H1 (cell line): ENCODE results near the gene PRRC2C. TPM values are rescaled to one million over a fixed set of nuclear protein-coding genes. Genes with fewer than 3 reads are reported as not detected.
A peak's percentile ranks its signal among the peaks of the same experiment; 100 is the strongest.

ENCODE experiments used
- CTCF ChIA-PET: fragments of 300-600 bp; sonication (Branson Sonifier 250); formaldehyde crosslinking; loops from one replicate; lab custom pipeline; 2021; ENCODE audit not compliant: partially characterized antibody; lab: Charles Lee
- POLR2A ChIA-PET: fragments of 300-600 bp; sonication (Branson Sonifier 250); formaldehyde crosslinking; loops from one replicate; lab custom pipeline; 2021; ENCODE audit warnings: inconsistent platforms; ENCODE audit not compliant: partially characterized antibody; lab: Charles Lee
- DNase-seq, 2 experiments: peaks; one replicate each; pipeline versions ENCODE4 v3.0.0 to v3.0.0-alpha.2; 2010 to 2022; ENCODE audit warnings: low spot score in 2 of 2, low read depth in 1 of 2, mixed read lengths in 1 of 2
- FAIRE-seq: peaks from 2 replicates; lab custom pipeline; 2011; peaks lifted over from hg19 to GRCh38; lab: Jason Lieb, UNC
- H2AFZ ChIP-seq: 2 replicates; pipeline ENCODE4 v1.8.1; 2012; ENCODE audit warnings: low read length, inconsistent platforms
- H2AK5ac ChIP-seq: 2 replicates; pipeline ENCODE4 v1.6.1; 2013; ENCODE audit warnings: low read depth, low read length
- H2BK120ac ChIP-seq: replicated peaks from 2 replicates; pipeline ENCODE3; 2013; ENCODE audit warnings: low read depth, low read length, inconsistent platforms
- H2BK12ac ChIP-seq: 2 replicates; pipeline ENCODE4 v1.6.1; 2013; ENCODE audit warnings: low read depth, low read length
- H2BK15ac ChIP-seq: 2 replicates; pipeline ENCODE4 v1.6.1; 2013; ENCODE audit warnings: low read length
- H2BK20ac ChIP-seq: 2 replicates; pipeline ENCODE4 v1.6.1; 2013; ENCODE audit warnings: low read length
- H2BK5ac ChIP-seq: 2 replicates; pipeline ENCODE4 v1.6.1; 2013; ENCODE audit warnings: low read depth, low read length
- H3K14ac ChIP-seq: 2 replicates; pipeline ENCODE4 v1.6.1; 2013; ENCODE audit warnings: inconsistent platforms; ENCODE audit not compliant: insufficient read length
- H3K18ac ChIP-seq: 2 replicates; pipeline ENCODE4 v1.6.1; 2013; ENCODE audit warnings: low read length; ENCODE audit errors: extremely low read depth
- H3K23ac ChIP-seq: 2 replicates; pipeline ENCODE4 v1.6.1; 2013; ENCODE audit warnings: inconsistent platforms; ENCODE audit not compliant: insufficient read length
- H3K23me2 ChIP-seq: 2 replicates; pipeline ENCODE4 v1.6.1; 2013; ENCODE audit warnings: low read depth, low read length
- H3K27ac ChIP-seq: 2 replicates; pipeline ENCODE4 v1.6.1; 2011; ENCODE audit warnings: low read depth, low read length, inconsistent platforms
- H3K27me3 ChIP-seq, 4 experiments: replicated peaks in 1 of 4; 1 replicate in 1 of 4; 2 replicates in 3 of 4; pipeline versions ENCODE4 v1.6.1 to v1.8.1; 2011 to 2013; ENCODE audit warnings: low read length in 3 of 4, mild to moderate bottlenecking in 3 of 4, inconsistent platforms in 2 of 4, mixed read lengths in 2 of 4, moderate library complexity in 1 of 4; ENCODE audit not compliant: control insufficient read depth in 3 of 4, insufficient read depth in 3 of 4; ENCODE audit errors: extremely low read depth in 1 of 4
- H3K36me3 ChIP-seq, 4 experiments: 2 replicates each; pipeline versions ENCODE4 v1.6.1 to v1.8.1; 2011 to 2013; ENCODE audit warnings: mild to moderate bottlenecking in 4 of 4, low read length in 3 of 4, moderate library complexity in 2 of 4, control low read depth in 1 of 4, inconsistent platforms in 1 of 4; ENCODE audit not compliant: insufficient read depth in 4 of 4, control insufficient read depth in 2 of 4
- H3K4ac ChIP-seq: replicated peaks from 2 replicates; pipeline ENCODE3; 2013; ENCODE audit warnings: low read length, low read depth, mixed read lengths, inconsistent platforms; ENCODE audit not compliant: insufficient read length
- H3K4me1 ChIP-seq, 4 experiments: replicated peaks in 1 of 4; 1 replicate in 1 of 4; 2 replicates in 3 of 4; pipeline versions ENCODE4 v1.6.1 to v1.8.1; 2011 to 2013; ENCODE audit warnings: low read length in 3 of 4, inconsistent platforms in 2 of 4, mixed read lengths in 1 of 4; ENCODE audit not compliant: insufficient read depth in 4 of 4, control insufficient read depth in 3 of 4
- H3K4me2 ChIP-seq, 2 experiments: 2 replicates each; pipeline versions ENCODE4 v1.6.1 to v1.8.1; 2011 to 2013; ENCODE audit warnings: low read depth in 2 of 2, low read length in 2 of 2, control low read depth in 1 of 2, inconsistent platforms in 1 of 2, mild to moderate bottlenecking in 1 of 2; ENCODE audit not compliant: insufficient read depth in 1 of 2
- H3K4me3 ChIP-seq, 4 experiments: fragments of 200-600, 300-600 bp in 1 of 4; sonication (generic), shearing (Covaris generic), sonication (Bioruptor Twin) in 1 of 4; 2 replicates each; pipeline versions ENCODE4 v1.5.1 to v1.8.1; 2011 to 2016; ENCODE audit warnings: low read length in 4 of 4, low read depth in 3 of 4, control low read depth in 2 of 4, inconsistent platforms in 2 of 4, mild to moderate bottlenecking in 2 of 4, mixed read lengths in 1 of 4, moderate library complexity in 1 of 4; ENCODE audit not compliant: insufficient read depth in 2 of 4; ENCODE audit errors: extremely low read depth in 1 of 4
- H3K56ac ChIP-seq: replicated peaks from 2 replicates; pipeline ENCODE3; 2013; ENCODE audit warnings: low read depth, mild to moderate bottlenecking, mixed read lengths, low read length, inconsistent platforms; ENCODE audit not compliant: insufficient read length
- H3K79me1 ChIP-seq: 2 replicates; pipeline ENCODE4 v1.6.1; 2013; ENCODE audit warnings: low read depth, low read length, control low read depth
- H3K79me2 ChIP-seq, 2 experiments: 2 replicates each; pipeline versions ENCODE4 v1.6.1 to v1.8.1; 2012 to 2013; ENCODE audit warnings: low read length in 2 of 2, mild to moderate bottlenecking in 2 of 2, inconsistent platforms in 1 of 2; ENCODE audit not compliant: insufficient read depth in 2 of 2, control insufficient read depth in 1 of 2
- H3K9ac ChIP-seq, 4 experiments: replicated peaks in 1 of 4; 1 replicate in 1 of 4; 2 replicates in 3 of 4; pipeline versions ENCODE4 v1.6.1 to v1.8.1; 2011 to 2013; ENCODE audit warnings: low read depth in 3 of 4, low read length in 3 of 4, control low read depth in 2 of 4, mild to moderate bottlenecking in 2 of 4, moderate library complexity in 2 of 4, inconsistent platforms in 1 of 4; ENCODE audit errors: extremely low read depth in 1 of 4
- H3K9me3 ChIP-seq, 2 experiments: 2 replicates each; pipeline versions ENCODE4 v1.6.1 to v1.8.1; 2012 to 2013; ENCODE audit warnings: mild to moderate bottlenecking in 2 of 2, moderate library complexity in 2 of 2, control low read depth in 1 of 2, inconsistent platforms in 1 of 2, low read depth in 1 of 2, low read length in 1 of 2, mixed read lengths in 1 of 2; ENCODE audit not compliant: insufficient read depth in 2 of 2
- H4K20me1 ChIP-seq, 2 experiments: replicated peaks in 1 of 2; 2 replicates each; pipeline versions ENCODE3 to v1.8.1; 2011 to 2013; ENCODE audit warnings: inconsistent platforms in 2 of 2, low read length in 2 of 2, mild to moderate bottlenecking in 1 of 2; ENCODE audit not compliant: insufficient read depth in 2 of 2, control insufficient read depth in 1 of 2
- H4K5ac ChIP-seq: 2 replicates; pipeline ENCODE4 v1.6.1; 2013; ENCODE audit warnings: low read length, low read depth, mixed read lengths, inconsistent platforms; ENCODE audit not compliant: insufficient read length
- H4K8ac ChIP-seq: 2 replicates; pipeline ENCODE4 v1.8.0; 2013; ENCODE audit warnings: mild to moderate bottlenecking, moderate library complexity, low read length, inconsistent platforms; ENCODE audit not compliant: insufficient read depth; ENCODE audit errors: extremely low read depth
- H4K91ac ChIP-seq: replicated peaks from 2 replicates; pipeline ENCODE3; 2013; ENCODE audit warnings: low read length, mixed read lengths, inconsistent platforms; ENCODE audit not compliant: insufficient read length
- JUND ChIP-seq: IDR thresholded peaks from 2 replicates; pipeline ENCODE4 v1.6.1; 2011; ENCODE audit warnings: mild to moderate bottlenecking, improper control_type of control experiment, low read length
- POLR2AphosphoS5 ChIP-seq: IDR thresholded peaks from 2 replicates; pipeline ENCODE4 v1.6.1; 2011; ENCODE audit warnings: low read depth, low read length
- RAD21 ChIP-seq, 2 experiments: IDR thresholded peaks in 1 of 2; conservative IDR thresholded peaks in 1 of 2; 2 replicates each; pipeline ENCODE4 v1.6.1; 2011; ENCODE audit warnings: low read depth in 2 of 2, low read length in 2 of 2, improper control_type of control experiment in 1 of 2, inconsistent platforms in 1 of 2, mild to moderate bottlenecking in 1 of 2, moderate library complexity in 1 of 2
- SIN3A ChIP-seq, 2 experiments: IDR thresholded peaks in 1 of 2; conservative IDR thresholded peaks in 1 of 2; 2 replicates each; pipeline ENCODE4 v1.6.1; 2011 to 2012; ENCODE audit warnings: low read length in 2 of 2, improper control_type of control experiment in 1 of 2, low read depth in 1 of 2, mild to moderate bottlenecking in 1 of 2
- WGBS, 2 experiments: shearing (Covaris generic) in 1 of 2; methylation state at CpG; one replicate each; pipeline versions ENCODE4 v1.1.6 to v1.1.7; 2013 to 2015; ENCODE audit warnings: low lambda C conversion rate in 2 of 2, mixed read lengths in 2 of 2, inconsistent platforms in 1 of 2, low coverage in 1 of 2, missing lambda C conversion rate in 1 of 2; ENCODE audit not compliant: insufficient replicate concordance in 2 of 2, insufficient coverage in 1 of 2, insufficient read length in 1 of 2; ENCODE audit errors: extremely low coverage in 1 of 2, missing lambda C conversion rate in 1 of 2; 5-methylcytosine and 5-hydroxymethylcytosine counted together
- polyA plus RNA-seq, 7 experiments: library from polyadenylated mRNA; depleted of rRNA in 3 of 7; stranded (reverse) in 5 of 7; unstranded in 2 of 7; fragments of >200 nt in 5 of 7; fragments of 200-250 nt in 2 of 7; gene quantifications; 1 replicate in 5 of 7; 2 replicates in 1 of 7; 4 replicates in 1 of 7; pipeline versions ENCODE4 v1.2.1 to v1.2.3, GENCODE V29; 2011 to 2013; ENCODE audit warnings: missing spikeins in 2 of 7, mixed read lengths in 2 of 7
- total RNA-seq: library from RNA; stranded (reverse); fragmentation: NEBNext Ultra II Directional; extraction: Animal tissue kit (Norgen Biotek cat#: 25700); gene quantifications from 2 replicates; pipeline ENCODE4 v1.2.1, GENCODE V29; 2021

Gene PRRC2C
- total and polyA plus RNA-seq, 2 of the 8 experiments (the other 6 are each of a cell fraction or from before 2014, with no cell fraction given): 125 to 264 TPM

DNA sequence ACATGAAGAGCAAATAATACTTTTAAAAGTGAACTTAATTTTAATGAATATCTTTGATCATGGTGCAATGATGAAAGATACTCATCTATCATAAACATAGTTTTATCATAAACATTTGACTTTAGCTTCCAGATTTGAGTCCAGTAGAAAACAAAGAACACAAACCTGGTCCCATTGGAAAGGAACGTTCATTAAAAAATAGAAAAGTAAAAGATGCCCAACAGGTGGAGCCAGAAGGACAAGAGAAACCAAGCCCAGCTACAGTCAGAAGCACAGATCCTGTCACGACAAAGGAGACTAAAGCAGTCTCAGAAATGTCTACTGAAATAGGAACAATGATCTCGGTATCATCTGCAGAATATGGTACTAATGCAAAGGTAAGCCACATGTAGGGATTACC is 81.1 kb downstream of the PRRC2C start:
- Histone ChIP-seq H4K91ac (no peak overlapping the region), H2BK5ac (no peak overlapping the region), H2BK15ac (no peak overlapping the region), H3K23ac (no peak overlapping the region), H2AFZ (no peak overlapping the region), H4K20me1 (peaks cover 0 to 3% of the 10 kb centered on the region in 2 experiments), H3K56ac (no peak overlapping the region), H3K79me1 (no peaks in the 10 kb centered on the region), H3K14ac (no peak overlapping the region), H3K18ac (no peak overlapping the region), H3K4ac (no peak overlapping the region), H3K27ac (no peak overlapping the region), H3K36me3 (peaks cover 2 to 76% (median 54%) of the 10 kb centered on the region in 4 experiments), H3K4me3 (no peak overlapping the region), H3K4me1 (no peaks in the 10 kb centered on the region), H2BK120ac (no peak overlapping the region), H3K4me2 (no peak overlapping the region), H3K79me2 (no peaks in the 10 kb centered on the region), H3K23me2 (no peaks in the 10 kb centered on the region), H4K5ac (no peak overlapping the region), H3K9ac (no peak overlapping the region), H2AK5ac (no peak overlapping the region), H2BK12ac (no peak overlapping the region), H2BK20ac (no peak overlapping the region), H4K8ac (no peak overlapping the region), H3K9me3 (no peaks in the 10 kb centered on the region), H3K27me3 (no peaks in the 10 kb centered on the region)
- 94% methylated on average over 3 of the region's 3 CpGs; no CpG with 5 or more reads in 1 of the 2 experiments for WGBS, 2 experiments
- ChIA-PET POLR2A (no interaction called here), CTCF (interaction anchor here (0.7 to 1.3 kb wide), 7 partner anchors 10 to 175 kb away, joined by 3 to 5 read pairs (median 3); no protein-coding TSS in a partner anchor)
- no peak for FAIRE-seq
- DNase-seq: no peak
- TF ChIP-seq JUND (no peak), SIN3A (conservative IDR thresholded peaks at IDR 0.05 in 1 of 2, IDR thresholded peaks at IDR 0.05 in 1 of 2; ENCODE audit: low read depth in 1 of 2, low read length in 2 of 2) (no peak), RAD21 (IDR thresholded peaks at IDR 0.05 in 1 of 2, conservative IDR thresholded peaks at IDR 0.05 in 1 of 2; ENCODE audit: low read depth in 2 of 2, low read length in 2 of 2) (peak in 1 of 2 experiments; percentile 12; a peak in 2 of 4 replicates), POLR2AphosphoS5 (no peak)
